ENCODE data around the gene TBX19.

Gene TBX19

DNA sequence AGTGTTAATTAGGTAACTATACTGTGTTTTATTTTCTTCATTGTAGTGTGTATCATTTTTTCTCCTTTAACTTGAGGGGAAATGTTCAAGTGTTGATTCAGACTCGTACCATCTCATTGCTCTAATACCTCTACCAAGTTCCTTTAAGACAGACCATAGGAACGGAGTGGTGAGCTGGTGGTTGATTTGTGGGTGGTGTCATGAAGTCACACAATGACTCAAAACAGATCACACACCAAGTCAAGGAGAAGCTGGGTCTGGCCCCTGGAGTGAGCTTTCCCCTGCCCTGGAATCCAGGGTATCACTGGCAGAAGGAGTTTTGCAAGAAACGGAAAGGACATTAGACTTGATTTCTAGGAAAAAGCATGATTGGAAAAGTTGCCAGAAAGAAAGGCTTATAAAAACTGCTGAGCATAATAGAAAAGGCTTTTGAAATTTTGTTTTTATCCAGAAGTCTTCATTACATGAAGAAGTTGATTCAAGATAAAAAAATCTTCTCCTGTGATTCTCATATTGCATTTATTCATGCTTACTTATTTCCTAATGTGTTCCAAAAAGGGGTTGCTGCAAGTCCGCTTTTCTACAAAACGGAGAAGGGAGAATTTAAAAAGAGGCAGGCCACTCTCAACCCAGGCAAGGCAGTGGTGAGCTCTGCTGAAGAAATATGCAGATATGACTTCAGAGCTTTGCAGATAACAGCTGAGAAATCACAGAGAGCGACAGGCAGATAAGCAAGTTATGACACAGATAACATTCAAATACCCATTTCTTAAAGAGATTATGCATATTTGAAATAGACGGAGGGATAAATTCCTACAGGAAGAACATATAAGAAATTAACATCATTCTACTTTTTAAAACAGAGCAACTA lies 79.7 kb downstream of the TBX19 start:
- peak; percentile 45 for DNase-seq (ENCODE audit: low spot score)

DNA sequence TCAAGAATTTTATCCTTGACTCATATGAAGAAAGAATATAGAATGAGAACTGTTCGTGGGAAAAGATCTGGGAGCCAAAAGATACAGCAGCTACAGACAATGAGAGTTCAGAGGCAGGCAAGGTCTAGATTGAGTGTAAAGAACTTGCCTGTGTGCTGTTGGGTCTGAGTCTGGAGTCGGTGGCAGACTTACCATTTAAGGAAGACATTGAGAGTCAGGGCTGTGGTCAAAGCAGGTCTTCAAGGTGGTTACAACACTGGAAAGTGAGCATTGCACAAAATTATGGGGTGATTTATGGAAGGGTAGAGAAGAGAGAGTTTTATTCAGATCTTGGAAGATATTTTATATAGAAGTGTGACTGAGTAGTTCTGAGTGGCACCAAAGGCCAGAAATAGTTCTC lies 80.6 kb downstream of the TBX19 start:
- no peak for DNase-seq (ENCODE audit: low spot score)

DNA sequence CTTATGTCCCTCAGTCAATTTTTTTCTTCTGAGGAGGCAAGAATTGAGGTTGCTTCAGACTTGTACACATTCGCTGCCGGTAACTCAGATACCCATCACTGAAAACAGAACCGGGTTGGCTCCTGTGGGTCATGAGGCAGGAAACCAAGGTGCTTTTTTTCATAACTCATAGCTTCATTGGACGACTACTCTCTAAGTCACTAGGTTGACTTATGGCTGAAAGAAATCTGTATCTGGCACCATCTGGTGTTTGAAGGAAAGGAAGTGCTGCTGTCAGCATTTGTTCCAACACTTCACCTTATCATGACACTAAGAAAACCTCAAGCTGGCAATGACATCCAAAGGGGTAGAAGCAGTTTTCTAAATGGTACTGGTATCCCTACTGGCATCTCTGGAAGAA lies 82.3 kb downstream of the TBX19 start:
- DNase-seq (ENCODE audit: low spot score): no peak
